Spleen (tissue), 11 donors: ENCODE measurements around the gene SAA2. TPM values are rescaled to one million over a fixed set of nuclear protein-coding genes. Genes with fewer than 3 reads are reported as not detected.

Experiments
- DNase-seq: peaks from one replicate; pipeline ENCODE4 v3.0.0-alpha.2; 2020
- H3K27ac ChIP-seq, 8 donors: fragments of 200-600 bp; sonication (generic) in 7 of 8; 1 replicate in 4 of 8; 2 replicates in 4 of 8; pipeline versions ENCODE4 v1.5.0 to v1.8.0; 2016 to 2021; ENCODE audit warnings: inconsistent platforms in 4 of 8, mild to moderate bottlenecking in 4 of 8, moderate library complexity in 1 of 8
- H3K27me3 ChIP-seq, 7 donors: fragments of 200-600 bp; sonication (generic) in 6 of 7; replicated peaks in 1 of 7; 1 replicate in 4 of 7; 2 replicates in 3 of 7; pipeline versions ENCODE4 v1.5.0 to v1.8.0; 2016 to 2021; ENCODE audit warnings: inconsistent platforms in 3 of 7, mild to moderate bottlenecking in 1 of 7
- H3K36me3 ChIP-seq, 6 donors: fragments of 200-600 bp; sonication (generic) in 5 of 6; 1 replicate in 4 of 6; 2 replicates in 2 of 6; pipeline versions ENCODE4 v1.5.0 to v1.8.0; 2016 to 2021; ENCODE audit warnings: inconsistent platforms in 2 of 6
- H3K4me1 ChIP-seq, 6 donors: fragments of 200-600 bp; sonication (generic) in 5 of 6; 1 replicate in 3 of 6; 2 replicates in 3 of 6; pipeline versions ENCODE4 v1.5.0 to v1.8.0; 2016 to 2021; ENCODE audit warnings: inconsistent platforms in 3 of 6
- H3K4me3 ChIP-seq, 8 donors: fragments of 200-600 bp; sonication (generic) in 7 of 8; 1 replicate in 4 of 8; 2 replicates in 4 of 8; pipeline versions ENCODE4 v1.5.0 to v1.8.0; 2016 to 2021; ENCODE audit warnings: inconsistent platforms in 4 of 8, mild to moderate bottlenecking in 4 of 8, moderate library complexity in 2 of 8
- H3K9me3 ChIP-seq, 8 donors: fragments of 200-600 bp; sonication (generic) in 7 of 8; 1 replicate in 4 of 8; 2 replicates in 4 of 8; pipeline versions ENCODE4 v1.5.0 to v1.8.0; 2016 to 2021; ENCODE audit warnings: inconsistent platforms in 4 of 8
- CTCF ChIP-seq, 11 experiments: fragments of 200-600 bp in 7 of 11; fragments of 450-650 bp in 4 of 11; sonication (generic) in 4 of 11; IDR thresholded peaks in 8 of 11; conservative IDR thresholded peaks in 3 of 11; 1 replicate in 7 of 11; 2 replicates in 4 of 11; pipeline versions ENCODE4 v1.4.0 to v1.8.0; 2016 to 2021; ENCODE audit warnings: antibody characterized with exemption in 11 of 11, inconsistent platforms in 4 of 11, mild to moderate bottlenecking in 1 of 11
- POLR2A ChIP-seq, 3 donors: fragments of 450-650 bp; IDR thresholded peaks; one replicate each; pipeline ENCODE4 v1.5.1; 2017; ENCODE audit warnings: antibody characterized with exemption in 3 of 3, mild to moderate bottlenecking in 1 of 3
- POLR2AphosphoS5 ChIP-seq, 3 donors: sonication (generic); formaldehyde crosslinking; IDR thresholded peaks; one replicate each; pipeline ENCODE4 v1.5.1; 2017; ENCODE audit warnings: antibody characterized with exemption in 3 of 3
- WGBS, 5 donors: extraction: QIAGEN DNeasy Blood & Tissue Kit in 3 of 5; methylation state at CpG; one replicate each; pipeline versions ENCODE4 v1.1.5 to v1.1.7; 2013 to 2018; 5-methylcytosine and 5-hydroxymethylcytosine counted together
- intact Hi-C: fragments of 100-400 bp; cut with DNase I; formaldehyde crosslinking; loops from one replicate; pipeline ENCODE4 v1.15.0; 2023; ENCODE audit warnings: low total_unique reads
- polyA plus RNA-seq, 3 donors: library from polyadenylated mRNA; stranded (reverse); fragments of 200-250 nt; gene quantifications; one replicate each; pipeline ENCODE4 v1.2.1, GENCODE V29; 2013
- total RNA-seq, 7 donors: library from RNA; depleted of rRNA in 3 of 7; stranded (reverse); fragments of >200 nt in 3 of 7; fragmentation: NEBNext Ultra II Directional in 4 of 7; extraction: Animal tissue kit (Norgen Biotek cat#: 25700) in 4 of 7; gene quantifications; one replicate each; pipeline versions ENCODE4 v1.1.0 to v1.2.1, GENCODE V29; 2016 to 2021
- donor health status: healthy with polysubstance abuse.
- donor health status: DM: no; HTN: no; CAD: no; lungs with moderate emphysema.
- donor health status: DM: no; HTN: no; CAD: no.
- donor health status: Bipolar disorder and iron deficiency.
- donor health status: healthy.
- donor health status: DM: no; HTN: no; CAD: no.
- donor health status: DM: yes; HTN: yes; CAD: no.

The SAA2 gene
- total and polyA plus RNA-seq, 10 donors = 0.19 to 13.1 (median 0.50) TPM; not detected in 5

DNA sequence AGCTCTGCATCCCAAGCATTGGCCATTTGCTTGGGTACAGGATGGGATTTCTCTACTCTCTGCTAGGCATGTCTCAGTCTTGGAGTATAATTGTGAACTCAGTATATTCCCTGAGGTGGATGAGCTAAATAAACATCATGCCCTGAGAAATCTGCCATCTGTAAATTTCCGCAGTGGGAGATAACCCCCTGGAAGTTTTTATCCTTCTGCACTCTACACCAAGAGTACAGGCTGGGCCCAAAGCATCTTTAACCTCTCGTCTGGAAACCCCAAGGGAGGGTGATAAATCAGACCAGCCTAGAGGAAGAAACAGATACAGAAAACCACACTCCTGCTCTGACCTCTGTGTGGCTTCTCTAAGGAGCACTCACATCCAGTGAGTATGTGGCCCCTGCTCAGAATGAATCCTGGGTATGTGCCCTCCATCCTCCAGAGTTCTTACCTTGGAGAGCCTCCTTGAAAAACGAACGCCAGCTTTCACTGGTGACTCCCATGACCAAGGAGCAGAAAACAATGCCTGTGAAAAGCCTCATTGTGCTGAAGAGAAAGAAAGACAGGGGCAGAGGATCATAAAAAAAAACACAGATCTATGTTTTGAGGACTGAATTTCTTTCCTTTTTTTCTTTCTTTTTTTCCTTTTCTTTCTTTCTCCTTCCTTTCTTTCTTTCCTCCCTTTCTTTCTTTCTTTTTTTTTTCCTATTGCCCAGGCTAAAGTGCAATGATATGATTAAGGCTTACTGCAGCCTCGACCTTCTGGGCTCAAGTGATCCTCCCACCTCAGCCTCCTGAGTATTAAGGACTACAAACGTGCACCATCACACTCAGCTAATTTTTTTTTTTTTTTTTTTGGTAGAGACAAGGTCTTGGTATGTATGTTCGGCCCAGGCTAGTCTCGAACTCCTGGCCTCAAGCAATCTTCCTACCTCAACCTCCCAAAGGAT lies 12.8 kb downstream of the SAA2 start:
- H3K4me3 ChIP-seq = no peak overlapping the region
- TF ChIP-seq POLR2AphosphoS5 (IDR thresholded peaks at IDR 0.05) (no peak), POLR2A (IDR thresholded peaks at IDR 0.05) (no peak), CTCF (IDR thresholded peaks at IDR 0.05 in 8 of 11, conservative IDR thresholded peaks at IDR 0.05 in 3 of 11) (no peak)
- WGBS, 5 donors = 62 to 72% (median 63%) methylated on average over 8 of the region's 8 CpGs
- DNase-seq = no peak
- no peaks in the 10 kb centered on the region for H3K36me3 ChIP-seq
- H3K27me3 ChIP-seq = peaks cover 0 to 13% (median 0%) of the 10 kb centered on the region in 7 donors
- H3K27ac ChIP-seq = no peak overlapping the region
- intact Hi-C loops = no loop called here
- H3K4me1 ChIP-seq = no peaks in the 10 kb centered on the region
- no peaks in the 10 kb centered on the region for H3K9me3 ChIP-seq

GRCh38 chr11:18233912-18234311 lies 14.6 kb downstream of the SAA2 start:
- DNase-seq = no peak
- no peak overlapping the region for H3K27ac ChIP-seq
- H3K27me3 ChIP-seq = peaks cover 0 to 6% (median 0%) of the 10 kb centered on the region in 7 donors
- H3K4me1 ChIP-seq = peaks cover 0 to 4% (median 0%) of the 10 kb centered on the region in 6 donors
- no peak overlapping the region for H3K4me3 ChIP-seq
- no peaks in the 10 kb centered on the region for H3K9me3 ChIP-seq
- WGBS, 5 donors = 87 to 94% (median 88%) methylated on average over 4 of the region's 4 CpGs
- TF ChIP-seq POLR2A (IDR thresholded peaks at IDR 0.05) (no peak), POLR2AphosphoS5 (IDR thresholded peaks at IDR 0.05) (no peak), CTCF (IDR thresholded peaks at IDR 0.05 in 8 of 11, conservative IDR thresholded peaks at IDR 0.05 in 3 of 11) (no peak)
- intact Hi-C loops = no loop called here
- H3K36me3 ChIP-seq = no peaks in the 10 kb centered on the region

DNA sequence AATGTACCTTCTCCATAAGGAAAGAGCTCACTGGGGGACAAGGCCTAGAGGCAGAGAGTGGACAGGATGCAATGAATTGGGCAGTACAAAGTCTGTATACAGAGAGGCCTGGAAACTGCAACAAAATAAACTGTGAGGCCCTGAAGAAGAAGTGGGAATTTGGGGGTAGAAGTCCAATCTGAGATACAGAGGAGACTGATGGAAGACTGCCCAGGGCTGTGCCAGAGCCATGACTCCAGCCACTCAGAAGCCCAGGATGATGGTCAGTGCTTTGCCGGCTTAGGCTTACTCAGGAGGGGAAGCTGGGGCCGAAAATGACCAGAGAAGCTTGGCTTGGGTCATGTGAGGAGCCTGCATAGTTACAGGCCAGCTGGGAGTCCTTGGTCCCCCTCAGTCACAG lies 17.6 kb downstream of the SAA2 start:
- Histone ChIP-seq H3K4me3 (no peak overlapping the region), H3K27ac (no peak overlapping the region), H3K4me1 (peaks cover 0 to 5% (median 0%) of the 10 kb centered on the region in 6 donors), H3K36me3 (no peaks in the 10 kb centered on the region), H3K27me3 (no peaks in the 10 kb centered on the region), H3K9me3 (no peaks in the 10 kb centered on the region)
- TF ChIP-seq CTCF (IDR thresholded peaks at IDR 0.05 in 8 of 11, conservative IDR thresholded peaks at IDR 0.05 in 3 of 11) (no peak), POLR2A (IDR thresholded peaks at IDR 0.05) (no peak), POLR2AphosphoS5 (IDR thresholded peaks at IDR 0.05) (no peak)
- no peak for DNase-seq
- 71 to 96% (median 80%) methylated on average over 2 of the region's 2 CpGs for WGBS, 5 donors
- intact Hi-C loops = no loop called here

DNA sequence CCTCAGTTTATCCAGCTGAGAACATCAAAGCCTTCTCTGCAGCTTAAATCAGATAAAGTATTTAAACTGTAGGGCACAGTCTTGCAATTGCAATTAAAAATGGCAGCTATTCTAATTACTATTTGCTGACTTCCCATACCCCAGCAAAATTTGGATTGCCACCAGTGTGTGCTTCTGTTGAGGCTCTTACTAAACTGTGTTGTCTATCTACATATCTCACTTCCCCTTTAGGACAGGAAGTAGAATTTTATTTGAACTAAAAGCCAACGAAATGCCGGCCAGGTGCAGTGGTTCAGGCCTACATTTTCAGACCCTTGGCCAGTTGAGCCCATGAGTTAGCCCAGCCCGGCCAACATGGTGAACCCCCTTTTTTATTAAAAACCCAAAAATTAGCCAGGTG lies 19.0 kb downstream of the SAA2 start:
- Histone ChIP-seq H3K36me3 (no peaks in the 10 kb centered on the region), H3K27ac (peak overlapping the region in 3 of 8 donors; percentile 58 to 68 (median 59)), H3K4me3 (no peak overlapping the region), H3K9me3 (no peaks in the 10 kb centered on the region), H3K27me3 (no peaks in the 10 kb centered on the region), H3K4me1 (peaks cover 0 to 5% (median 0%) of the 10 kb centered on the region in 6 donors)
- WGBS, 5 donors = 30 to 49% (median 44%) methylated on average over 3 of the region's 3 CpGs
- intact Hi-C loops = no loop called here
- TF ChIP-seq POLR2A (IDR thresholded peaks at IDR 0.05) (no peak), POLR2AphosphoS5 (IDR thresholded peaks at IDR 0.05) (no peak), CTCF (IDR thresholded peaks at IDR 0.05 in 8 of 11, conservative IDR thresholded peaks at IDR 0.05 in 3 of 11) (no peak)
- DNase-seq = no peak
